ENCODE data around the gene FGF14. TPM values are rescaled to one million over a fixed set of nuclear protein-coding genes. Genes with fewer than 3 reads are reported as not detected.

The FGF14 gene
- total RNA-seq, 2 experiments from 2014 or later = not detected

GRCh38 chr13:101746513-101746912 lies 655.3 kb downstream of the FGF14 start:
- Histone ChIP-seq H3K9me2 (ENCODE audit: insufficient read depth, low read length) (no peaks in the 10 kb centered on the region), H3K79me2 (ENCODE audit: insufficient read depth, low read depth, low read length) (no peaks in the 10 kb centered on the region), H3K27ac (ENCODE audit: low read depth, low read length, poor library complexity, severe bottlenecking) (no peak overlapping the region), H3K4me1 (ENCODE audit: insufficient read depth, low read length, poor library complexity, severe bottlenecking) (no peaks in the 10 kb centered on the region), H3K4me3 (ENCODE audit: low read depth, low read length, poor library complexity, severe bottlenecking) (no peak overlapping the region), H3K36me3 (ENCODE audit: insufficient read depth, low read length) (no peaks in the 10 kb centered on the region), H3K9me3 (ENCODE audit: low read length) (no peaks in the 10 kb centered on the region), H2AFZ (ENCODE audit: low read length) (no peak overlapping the region), H3K4me2 (ENCODE audit: low read length) (no peak overlapping the region), H4K20me1 (ENCODE audit: insufficient read depth, low read length) (no peaks in the 10 kb centered on the region)
- POLR2A ChIA-PET = no interaction called here
- TF ChIP-seq EZH2phosphoT487 (IDR thresholded peaks at IDR 0.05; ENCODE audit: borderline replicate concordance, low read depth, low read length) = no peak
- TF ChIP-seq CTCF (conservative IDR thresholded peaks at IDR 0.05; ENCODE audit: low read length) = no peak
- intact Hi-C loops (cut with micrococcal nuclease; ENCODE audit: unreplicated experiment) = no loop called here
- no TSS peak for BruUV-seq (replicated peaks)
- DNase-seq (ENCODE audit: low spot score) = no peak
- CTCF ChIA-PET (ENCODE audit: unreplicated experiment) = no interaction called here

- TF ChIP-seq CTCF (conservative IDR thresholded peaks at IDR 0.05; ENCODE audit: low read length) = no peak
- TF ChIP-seq EZH2phosphoT487 (IDR thresholded peaks at IDR 0.05; ENCODE audit: borderline replicate concordance, low read depth, low read length) = no peak
- DNase-seq (ENCODE audit: low spot score) = no peak
- no peaks in the 10 kb centered on the region for H3K4me1 ChIP-seq (ENCODE audit: insufficient read depth, low read length, poor library complexity, severe bottlenecking)
- no peak overlapping the region for H2AFZ ChIP-seq (ENCODE audit: low read length)
- no peaks in the 10 kb centered on the region for H3K9me3 ChIP-seq (ENCODE audit: low read length)
- no peaks in the 10 kb centered on the region for H3K36me3 ChIP-seq (ENCODE audit: insufficient read depth, low read length)
- POLR2A ChIA-PET = no interaction called here
- H3K27ac ChIP-seq (ENCODE audit: low read depth, low read length, poor library complexity, severe bottlenecking) = no peak overlapping the region
- H3K79me2 ChIP-seq (ENCODE audit: insufficient read depth, low read depth, low read length) = no peaks in the 10 kb centered on the region
- H4K20me1 ChIP-seq (ENCODE audit: insufficient read depth, low read length) = no peaks in the 10 kb centered on the region
- H3K4me3 ChIP-seq (ENCODE audit: low read depth, low read length, poor library complexity, severe bottlenecking) = no peak overlapping the region
- H3K4me2 ChIP-seq (ENCODE audit: low read length) = no peak overlapping the region
- no peaks in the 10 kb centered on the region for H3K9me2 ChIP-seq (ENCODE audit: insufficient read depth, low read length)
- intact Hi-C loops (cut with micrococcal nuclease; ENCODE audit: unreplicated experiment) = no loop called here
- CTCF ChIA-PET (ENCODE audit: unreplicated experiment) = no interaction called here
- no TSS peak for BruUV-seq (replicated peaks)
Measured at GRCh38 chr13:101739382-101740178, 662.3 kb downstream of the FGF14 start.

GRCh38 chr13:101738336-101738735 lies 663.5 kb downstream of the FGF14 start:
- Histone ChIP-seq H3K4me1 (ENCODE audit: insufficient read depth, low read length, poor library complexity, severe bottlenecking) (no peaks in the 10 kb centered on the region), H4K20me1 (ENCODE audit: insufficient read depth, low read length) (no peaks in the 10 kb centered on the region), H3K27ac (ENCODE audit: low read depth, low read length, poor library complexity, severe bottlenecking) (no peak overlapping the region), H3K79me2 (ENCODE audit: insufficient read depth, low read depth, low read length) (no peaks in the 10 kb centered on the region), H3K9me2 (ENCODE audit: insufficient read depth, low read length) (no peaks in the 10 kb centered on the region), H3K36me3 (ENCODE audit: insufficient read depth, low read length) (no peaks in the 10 kb centered on the region), H3K4me2 (ENCODE audit: low read length) (no peak overlapping the region), H2AFZ (ENCODE audit: low read length) (no peak overlapping the region), H3K4me3 (ENCODE audit: low read depth, low read length, poor library complexity, severe bottlenecking) (no peak overlapping the region), H3K9me3 (ENCODE audit: low read length) (no peaks in the 10 kb centered on the region)
- no peak for DNase-seq (ENCODE audit: low spot score)
- CTCF ChIA-PET (ENCODE audit: unreplicated experiment) = no interaction called here
- TF ChIP-seq EZH2phosphoT487 (IDR thresholded peaks at IDR 0.05; ENCODE audit: borderline replicate concordance, low read depth, low read length) (no peak), CTCF (conservative IDR thresholded peaks at IDR 0.05; ENCODE audit: low read length) (no peak)
- BruUV-seq (replicated peaks) = no TSS peak
- POLR2A ChIA-PET = no interaction called here
- intact Hi-C loops (cut with micrococcal nuclease; ENCODE audit: unreplicated experiment) = no loop called here
